Brain microvascular endothelial cell (primary cell): Measurements from ENCODE around the gene GLIS2.

Experiments
- DNase-seq: peaks from one replicate; pipeline ENCODE4 v3.0.0-alpha.2; 2020
- H3K27ac ChIP-seq: fragments of 250-450 bp; sonication (Bioruptor Pico); 2 replicates; pipeline ENCODE4 v1.5.1; 2020; ENCODE audit warnings: mild to moderate bottlenecking, moderate library complexity
- H3K27me3 ChIP-seq: fragments of 250-450 bp; sonication (Bioruptor Pico); replicated peaks from 2 replicates; pipeline ENCODE4 v1.5.1; 2020; ENCODE audit warnings: mild to moderate bottlenecking
- H3K36me3 ChIP-seq: fragments of 250-450 bp; sonication (Bioruptor Pico); replicated peaks from 2 replicates; pipeline ENCODE4 v1.5.1; 2020; ENCODE audit warnings: mild to moderate bottlenecking
- H3K4me3 ChIP-seq: 2 replicates; pipeline ENCODE4 v1.5.1; 2011; ENCODE audit warnings: low read depth, mild to moderate bottlenecking, control low read depth, low read length, moderate library complexity
- CTCF ChIP-seq: IDR thresholded peaks from 2 replicates; pipeline ENCODE4 v1.5.1; 2011; ENCODE audit warnings: low read depth, mild to moderate bottlenecking, moderate library complexity, low read length, control low read depth, inconsistent platforms; ENCODE audit errors: missing control alignments
- in situ Hi-C: cut with HindIII; loops from 2 replicates; pipeline ENCODE4 v1.10.0; 2017; ENCODE audit warnings: low sequenced_read_pairs, low pct_ligation_motif_present

GLIS2 gene

GRCh38 chr16:4378999-4379690, 63.3 kb downstream of the GLIS2 start:
- Histone ChIP-seq H3K27ac (no peak overlapping the region), H3K4me3 (no peak overlapping the region), H3K27me3 (no peaks in the 10 kb centered on the region), H3K36me3 (peaks cover 25% of the 10 kb centered on the region)
- in situ Hi-C loops = no loop called here
- TF ChIP-seq CTCF = no peak
- DNase-seq = no peak

GRCh38 chr16:4380119-4381063, 64.5 kb downstream of the GLIS2 start:
- no peak for TF ChIP-seq CTCF
- Histone ChIP-seq H3K27me3 (no peaks in the 10 kb centered on the region), H3K36me3 (peaks cover 25% of the 10 kb centered on the region), H3K27ac (no peak overlapping the region), H3K4me3 (no peak overlapping the region)
- DNase-seq = no peak
- in situ Hi-C loops = no loop called here

- Histone ChIP-seq H3K27me3 (no peaks in the 10 kb centered on the region), H3K4me3 (no peak overlapping the region), H3K36me3 (peaks cover 25% of the 10 kb centered on the region), H3K27ac (no peak overlapping the region)
- no peak for TF ChIP-seq CTCF
- no peak for DNase-seq
- in situ Hi-C loops = no loop called here
Observed at GRCh38 chr16:4381072-4381934, 65.4 kb downstream of the GLIS2 start.

GRCh38 chr16:4381935-4382794, 66.3 kb downstream of the GLIS2 start:
- in situ Hi-C loops = no loop called here
- H3K27me3 ChIP-seq = no peaks in the 10 kb centered on the region
- H3K36me3 ChIP-seq = peaks cover 25% of the 10 kb centered on the region
- H3K4me3 ChIP-seq = no peak overlapping the region
- TF ChIP-seq CTCF = no peak
- H3K27ac ChIP-seq = no peak overlapping the region
- no peak for DNase-seq

GRCh38 chr16:4382795-4383357, 67.0 kb downstream of the GLIS2 start:
- Histone ChIP-seq H3K27me3 (no peaks in the 10 kb centered on the region), H3K36me3 (peaks cover 25% of the 10 kb centered on the region), H3K27ac (no peak overlapping the region), H3K4me3 (no peak overlapping the region)
- no peak for DNase-seq
- in situ Hi-C loops = no loop called here
- no peak for TF ChIP-seq CTCF
